Parathyroid adenoma (tissue), 2 donors: ENCODE measurements around the gene TNFRSF14.

ENCODE experiments used
- H2AFZ ChIP-seq: fragments of 300-600 bp; sonication (generic); one replicate; pipeline ENCODE4 v1.7.0; 2017; ENCODE audit warnings: antibody characterized with exemption, mild to moderate bottlenecking
- H3K27ac ChIP-seq: fragments of 300-600 bp; sonication (generic); one replicate; pipeline ENCODE4 v1.7.0; 2017
- H3K27me3 ChIP-seq: fragments of 300-600 bp; sonication (generic); one replicate; pipeline ENCODE4 v1.7.0; 2017; ENCODE audit warnings: low read length; ENCODE audit not compliant: control insufficient read depth, insufficient read depth
- H3K36me3 ChIP-seq: fragments of 300-600 bp; sonication (generic); one replicate; pipeline ENCODE4 v1.7.0; 2017; ENCODE audit warnings: low read length; ENCODE audit not compliant: control insufficient read depth, insufficient read depth
- H3K4me1 ChIP-seq: fragments of 300-600 bp; sonication (generic); one replicate; pipeline ENCODE4 v1.7.0; 2017; ENCODE audit warnings: control low read depth
- H3K4me2 ChIP-seq: fragments of 300-600 bp; sonication (generic); one replicate; pipeline ENCODE4 v1.7.0; 2017; ENCODE audit warnings: low read length
- H3K4me3 ChIP-seq: fragments of 300-600 bp; sonication (generic); one replicate; pipeline ENCODE4 v1.7.0; 2017; ENCODE audit warnings: low read depth, low read length
- H3K79me2 ChIP-seq: fragments of 300-600 bp; sonication (generic); one replicate; pipeline ENCODE4 v1.7.0; 2017; ENCODE audit warnings: control low read depth
- H3K9ac ChIP-seq: fragments of 300-600 bp; sonication (generic); one replicate; pipeline ENCODE4 v1.7.0; 2017; ENCODE audit warnings: mild to moderate bottlenecking
- H3K9me3 ChIP-seq: fragments of 300-600 bp; sonication (generic); one replicate; pipeline ENCODE4 v1.7.0; 2017; ENCODE audit warnings: low read length; ENCODE audit not compliant: control insufficient read depth
- CTCF ChIP-seq: fragments of 300-600 bp; sonication (generic); IDR thresholded peaks from one replicate; pipeline ENCODE4 v1.7.0; 2017; ENCODE audit warnings: antibody characterized with exemption, mild to moderate bottlenecking
- donor health status: primary hyperparathyroidism.

The TNFRSF14 gene

GRCh38 chr1:2509589-2509988 lies 46.6 kb upstream of the TNFRSF14 start:
- no peak overlapping the region for H3K9ac ChIP-seq
- H3K27me3 ChIP-seq = no peaks in the 10 kb centered on the region
- no peaks in the 10 kb centered on the region for H3K4me1 ChIP-seq
- H3K79me2 ChIP-seq = no peaks in the 10 kb centered on the region
- no peak overlapping the region for H3K4me3 ChIP-seq
- no peak overlapping the region for H3K27ac ChIP-seq
- no peaks in the 10 kb centered on the region for H3K9me3 ChIP-seq
- no peak for TF ChIP-seq CTCF
- H3K36me3 ChIP-seq = no peaks in the 10 kb centered on the region
- H3K4me2 ChIP-seq = no peak overlapping the region
- no peak overlapping the region for H2AFZ ChIP-seq

GRCh38 chr1:2510366-2511155 lies 45.6 kb upstream of the TNFRSF14 start:
- TF ChIP-seq CTCF = no peak
- no peaks in the 10 kb centered on the region for H3K27me3 ChIP-seq
- H3K36me3 ChIP-seq = no peaks in the 10 kb centered on the region
- H3K27ac ChIP-seq = no peak overlapping the region
- no peaks in the 10 kb centered on the region for H3K4me1 ChIP-seq
- no peak overlapping the region for H3K4me3 ChIP-seq
- no peaks in the 10 kb centered on the region for H3K9me3 ChIP-seq
- H3K79me2 ChIP-seq = no peaks in the 10 kb centered on the region
- no peak overlapping the region for H3K9ac ChIP-seq
- no peak overlapping the region for H3K4me2 ChIP-seq
- no peak overlapping the region for H2AFZ ChIP-seq

- H3K27ac ChIP-seq = no peak overlapping the region
- no peak overlapping the region for H3K4me3 ChIP-seq
- no peaks in the 10 kb centered on the region for H3K36me3 ChIP-seq
- H3K4me2 ChIP-seq = no peak overlapping the region
- no peaks in the 10 kb centered on the region for H3K27me3 ChIP-seq
- no peak for TF ChIP-seq CTCF
- H3K79me2 ChIP-seq = no peaks in the 10 kb centered on the region
- no peak overlapping the region for H3K9ac ChIP-seq
- no peaks in the 10 kb centered on the region for H3K4me1 ChIP-seq
- no peaks in the 10 kb centered on the region for H3K9me3 ChIP-seq
- H2AFZ ChIP-seq = no peak overlapping the region
Measured at GRCh38 chr1:2512862-2513421, 43.2 kb upstream of the TNFRSF14 start.

GRCh38 chr1:2513939-2514652 lies 42.1 kb upstream of the TNFRSF14 start:
- Histone ChIP-seq H3K4me2 (no peak overlapping the region), H3K36me3 (no peaks in the 10 kb centered on the region), H3K9ac (no peak overlapping the region), H3K27ac (no peak overlapping the region), H3K4me1 (no peaks in the 10 kb centered on the region), H2AFZ (no peak overlapping the region), H3K79me2 (no peaks in the 10 kb centered on the region), H3K9me3 (no peaks in the 10 kb centered on the region), H3K27me3 (no peaks in the 10 kb centered on the region), H3K4me3 (no peak overlapping the region)
- no peak for TF ChIP-seq CTCF
